ENCODE data around the gene HACD1. TPM values are rescaled to one million over a fixed set of nuclear protein-coding genes. Genes with fewer than 3 reads are reported as not detected.

Gene HACD1
- total and polyA plus RNA-seq, 2 of the 4 experiments (the other 2 are of a cell fraction) = 10.0 to 24.9 TPM

DNA sequence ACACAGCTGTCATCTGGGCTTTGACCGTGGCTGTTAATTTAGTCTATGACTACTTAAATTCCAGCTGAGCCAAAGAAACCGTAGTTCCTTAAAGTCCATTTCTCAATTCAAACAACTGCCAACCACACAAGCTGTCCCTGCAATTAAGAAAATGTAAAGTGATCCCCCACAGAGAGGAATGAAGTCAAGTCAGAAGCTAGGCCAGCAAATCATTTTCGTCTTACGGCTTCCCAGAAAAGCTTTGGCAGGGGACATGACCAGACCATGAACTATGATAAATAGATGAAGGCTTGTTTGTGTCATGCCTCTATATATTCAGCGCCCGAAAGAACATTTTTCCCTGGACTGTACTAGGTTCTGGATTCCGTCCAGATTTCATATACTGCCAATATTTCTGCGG is 54.6 kb downstream of the HACD1 start:
- Histone ChIP-seq H4K8ac (ENCODE audit: low read depth in 2 of 2, low read length in 2 of 2) (no peak overlapping the region), H3K18ac (ENCODE audit: low read depth, low read length) (no peak overlapping the region), H3K9ac (ENCODE audit: low read depth, low read length) (no peak overlapping the region), H2BK20ac (ENCODE audit: low read depth, low read length) (no peak overlapping the region), H2AK5ac (ENCODE audit: low read depth, low read length) (no peak overlapping the region), H3K4me1 (ENCODE audit: control insufficient read depth, insufficient read depth, low read length) (peaks cover 2% of the 10 kb centered on the region; the same call in 1 of the 2 replicates), H3K56ac (ENCODE audit: extremely low read depth, insufficient read depth, low read length) (no peak overlapping the region), H2BK5ac (ENCODE audit: low read depth, low read length, poor library complexity, severe bottlenecking) (no peak overlapping the region), H3K36me3 (ENCODE audit: control insufficient read depth, insufficient read depth, low read length) (no peaks in the 10 kb centered on the region), H4K5ac (ENCODE audit: low read depth, low read length) (no peak overlapping the region), H3K9me1 (ENCODE audit: insufficient read depth, low read length) (no peaks in the 10 kb centered on the region), H2AFZ (replicated peaks; ENCODE audit: low read length, poor library complexity) (peak overlapping the region; percentile 60), H4K91ac (ENCODE audit: insufficient read depth, low read depth, low read length) (no peak overlapping the region), H3K4me3 (ENCODE audit: insufficient read depth, low read depth, low read length) (no peak overlapping the region), H2BK15ac (ENCODE audit: low read depth, low read length) (no peak overlapping the region), H3K79me1 (ENCODE audit: low read depth in 1 of 2, low read length in 2 of 2) (no peaks in the 10 kb centered on the region), H3K23ac (ENCODE audit: low read depth, low read length) (no peak overlapping the region), H3K9me3 (ENCODE audit: control insufficient read depth, insufficient read depth, low read length) (no peaks in the 10 kb centered on the region), H2AK9ac (replicated peaks; ENCODE audit: low read depth, low read length, poor library complexity) (no peak overlapping the region), H3K14ac (replicated peaks; ENCODE audit: low read depth, low read length) (no peak overlapping the region), H4K20me1 (ENCODE audit: insufficient read depth, low read length) (no peaks in the 10 kb centered on the region), H3K4me2 (ENCODE audit: low read depth, low read length) (peak overlapping the region; percentile 60; the same call in 1 of the 2 replicates), H2BK120ac (ENCODE audit: low read depth, low read length) (no peak overlapping the region), H3K27ac (ENCODE audit: insufficient read depth, low read length) (no peak overlapping the region), H3K4ac (ENCODE audit: low read depth, low read length) (no peak overlapping the region), H3K27me3 (ENCODE audit: control insufficient read depth, insufficient read depth, low read length) (no peaks in the 10 kb centered on the region)
- DNase-seq (peak; percentile 69), ATAC-seq (ENCODE audit: low read depth) (peak; percentile 85)
- POLR2A ChIA-PET (ENCODE audit: unreplicated experiment) = no interaction called here
- WGBS, 2 experiments (ENCODE audit: extremely low coverage in 2 of 2, insufficient read length in 1 of 2) = 0% methylated on average over 1 of the region's 8 CpGs; no CpG with 5 or more reads in 1 of the 2 experiments
- no TSS peak for BruUV-seq (replicated peaks)
- dilution Hi-C loops (cut with HindIII; ENCODE audit: low sequenced_read_pairs, unreplicated experiment) (no loop called here), in situ Hi-C loops (cut with MboI; ENCODE audit: low sequenced_read_pairs) (no loop called here), intact Hi-C loops (cut with micrococcal nuclease) (no loop called here)
- CTCF ChIA-PET = interaction anchor here (0.6 to 0.9 kb wide), 4 partner anchors 14 to 175 kb away, joined by 3 to 4 read pairs (median 3); no protein-coding TSS in a partner anchor
- TF ChIP-seq RCOR1 (IDR thresholded peaks at IDR 0.05; ENCODE audit: insufficient replicate concordance, low read length) = no peak
- no peak for TF ChIP-seq MAFK (IDR thresholded peaks at IDR 0.05; ENCODE audit: low read depth, low read length)
- TF ChIP-seq RFX5 (IDR thresholded peaks at IDR 0.05; ENCODE audit: low read depth, low read length) = no peak
- no peak for TF ChIP-seq SMC3 (IDR thresholded peaks at IDR 0.05; ENCODE audit: low read depth, low read length)
- no peak for TF ChIP-seq BHLHE40 (IDR thresholded peaks at IDR 0.05; ENCODE audit: low read depth, low read length)
- TF ChIP-seq, protein P1, sequence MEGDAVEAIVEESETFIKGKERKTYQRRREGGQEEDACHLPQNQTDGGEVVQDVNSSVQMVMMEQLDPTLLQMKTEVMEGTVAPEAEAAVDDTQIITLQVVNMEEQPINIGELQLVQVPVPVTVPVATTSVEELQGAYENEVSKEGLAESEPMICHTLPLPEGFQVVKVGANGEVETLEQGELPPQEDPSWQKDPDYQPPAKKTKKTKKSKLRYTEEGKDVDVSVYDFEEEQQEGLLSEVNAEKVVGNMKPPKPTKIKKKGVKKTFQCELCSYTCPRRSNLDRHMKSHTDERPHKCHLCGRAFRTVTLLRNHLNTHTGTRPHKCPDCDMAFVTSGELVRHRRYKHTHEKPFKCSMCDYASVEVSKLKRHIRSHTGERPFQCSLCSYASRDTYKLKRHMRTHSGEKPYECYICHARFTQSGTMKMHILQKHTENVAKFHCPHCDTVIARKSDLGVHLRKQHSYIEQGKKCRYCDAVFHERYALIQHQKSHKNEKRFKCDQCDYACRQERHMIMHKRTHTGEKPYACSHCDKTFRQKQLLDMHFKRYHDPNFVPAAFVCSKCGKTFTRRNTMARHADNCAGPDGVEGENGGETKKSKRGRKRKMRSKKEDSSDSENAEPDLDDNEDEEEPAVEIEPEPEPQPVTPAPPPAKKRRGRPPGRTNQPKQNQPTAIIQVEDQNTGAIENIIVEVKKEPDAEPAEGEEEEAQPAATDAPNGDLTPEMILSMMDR (conservative IDR thresholded peaks at IDR 0.05; ENCODE audit: low read depth, low read length) = no peak
- no peak for TF ChIP-seq FOS (IDR thresholded peaks at IDR 0.05; ENCODE audit: low read depth, low read length)
- no peak for TF ChIP-seq CEBPB (IDR thresholded peaks at IDR 0.05; ENCODE audit: low read depth, low read length)
- TF ChIP-seq POLR2A (IDR thresholded peaks at IDR 0.05; ENCODE audit: low read depth, low read length) = no peak
- no peak for TF ChIP-seq RAD21 (IDR thresholded peaks at IDR 0.05; ENCODE audit: low read length)
- TF ChIP-seq, protein P2, sequence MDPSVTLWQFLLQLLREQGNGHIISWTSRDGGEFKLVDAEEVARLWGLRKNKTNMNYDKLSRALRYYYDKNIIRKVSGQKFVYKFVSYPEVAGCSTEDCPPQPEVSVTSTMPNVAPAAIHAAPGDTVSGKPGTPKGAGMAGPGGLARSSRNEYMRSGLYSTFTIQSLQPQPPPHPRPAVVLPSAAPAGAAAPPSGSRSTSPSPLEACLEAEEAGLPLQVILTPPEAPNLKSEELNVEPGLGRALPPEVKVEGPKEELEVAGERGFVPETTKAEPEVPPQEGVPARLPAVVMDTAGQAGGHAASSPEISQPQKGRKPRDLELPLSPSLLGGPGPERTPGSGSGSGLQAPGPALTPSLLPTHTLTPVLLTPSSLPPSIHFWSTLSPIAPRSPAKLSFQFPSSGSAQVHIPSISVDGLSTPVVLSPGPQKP (IDR thresholded peaks at IDR 0.05; ENCODE audit: borderline replicate concordance, low read depth, low read length) = no peak
- no peak for TF ChIP-seq CHD1 (IDR thresholded peaks at IDR 0.05; ENCODE audit: low read depth, low read length)
- TF ChIP-seq MAZ (IDR thresholded peaks at IDR 0.05; ENCODE audit: borderline replicate concordance, low read depth, low read length) = no peak

Measured in IMR-90 (cell line).